Stimulated activated CD8-positive, alpha-beta memory T cell treated with anti-CD3 and anti-CD28 coated beads, Interleukin-15, amount 100 ng/mL, for 24 hours (primary cell): ENCODE results near the gene IDH2.
"Not testable (repeated sequence)": the region's sequence is repeated elsewhere in the genome, so short reads cannot be mapped to it uniquely, and the experiment has no call there.

Experiments
- DNase-seq: peaks from one replicate; pipeline ENCODE4 v3.0.0-alpha.2; 2020; ENCODE audit warnings: low read depth

IDH2 gene

DNA sequence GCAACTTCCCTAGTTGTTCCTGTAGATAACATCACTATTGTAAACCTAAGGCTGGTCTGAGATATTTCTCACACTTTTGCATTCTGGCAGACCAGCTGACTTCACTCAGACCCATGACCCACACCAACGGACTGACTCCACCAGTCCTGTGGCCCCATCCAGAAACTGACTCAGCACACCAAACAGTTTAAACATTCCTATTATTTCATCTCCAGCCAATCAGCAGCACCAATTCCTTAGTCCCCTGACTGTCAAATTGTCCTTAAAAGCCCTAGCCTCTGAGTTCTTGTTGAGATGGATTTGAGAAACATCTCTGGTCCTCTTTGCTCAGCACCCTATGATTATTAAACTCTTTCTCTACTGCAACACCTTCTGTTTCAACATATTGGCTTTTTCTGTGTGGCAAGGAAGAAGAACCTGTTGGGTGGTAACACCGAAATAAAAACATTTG is 12.2 kb upstream of the IDH2 start:
- DNase-seq = no peak

GRCh38 chr15:90113166-90113565 is 10.9 kb upstream of the IDH2 start:
- DNase-seq = no peak

- not testable (repeated sequence) for DNase-seq
Observed at GRCh38 chr15:90109163-90109751, 7.0 kb upstream of the IDH2 start.

- not testable (repeated sequence) for DNase-seq
Observed at GRCh38 chr15:90108038-90108437, 5.8 kb upstream of the IDH2 start.

DNA sequence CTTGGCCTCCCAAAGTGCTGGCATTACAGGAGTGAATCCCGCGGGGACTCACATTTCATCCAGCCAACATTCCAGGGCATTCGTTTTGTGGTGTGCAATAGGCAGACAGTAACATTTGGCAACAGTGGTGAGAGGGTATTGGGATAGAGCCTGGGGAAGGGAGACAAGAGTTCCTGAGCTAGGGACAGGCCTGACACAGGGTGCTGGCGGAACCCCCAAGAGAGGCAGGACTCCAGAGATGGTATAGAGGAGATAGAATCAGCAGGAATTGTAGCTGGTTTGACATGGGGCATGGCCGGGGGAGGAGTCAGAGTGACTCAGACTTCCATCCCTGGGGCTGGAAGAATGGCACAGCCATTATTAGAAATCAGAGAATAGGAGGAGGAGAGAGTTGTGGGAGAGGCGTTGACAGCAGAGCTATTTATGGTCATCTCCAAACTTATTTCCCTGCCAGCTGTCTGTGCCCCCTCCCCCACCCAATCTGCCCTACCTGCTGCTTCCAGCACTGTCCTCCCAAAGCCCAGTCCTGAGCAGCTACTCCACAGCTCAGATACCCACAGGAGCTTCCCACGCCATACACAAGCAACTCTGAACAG is 4.4 kb upstream of the IDH2 start:
- DNase-seq = no peak

DNA sequence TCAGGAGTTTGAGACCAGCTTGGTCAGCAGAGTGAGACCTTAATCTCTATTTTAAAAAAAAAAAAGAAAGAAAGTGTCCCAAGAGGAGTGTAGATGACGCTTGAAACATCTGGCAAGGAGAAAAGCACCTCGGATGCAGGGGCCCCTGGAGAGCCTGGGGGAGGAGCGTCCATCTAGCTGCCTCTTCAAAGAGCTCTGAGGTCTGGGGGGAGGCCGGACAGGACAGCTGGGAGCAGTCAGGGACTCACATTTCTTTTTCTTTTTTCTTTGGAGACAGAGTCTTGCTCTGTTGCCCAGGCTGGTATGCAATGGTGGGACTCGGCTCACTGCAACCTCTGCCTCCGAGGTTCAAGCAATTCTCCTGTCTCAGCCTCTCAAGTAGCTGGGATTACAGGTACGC is 3.3 kb upstream of the IDH2 start:
- no peak for DNase-seq

- DNase-seq = no peak
Observed at GRCh38 chr15:90104551-90104950, 2.3 kb upstream of the IDH2 start.

DNA sequence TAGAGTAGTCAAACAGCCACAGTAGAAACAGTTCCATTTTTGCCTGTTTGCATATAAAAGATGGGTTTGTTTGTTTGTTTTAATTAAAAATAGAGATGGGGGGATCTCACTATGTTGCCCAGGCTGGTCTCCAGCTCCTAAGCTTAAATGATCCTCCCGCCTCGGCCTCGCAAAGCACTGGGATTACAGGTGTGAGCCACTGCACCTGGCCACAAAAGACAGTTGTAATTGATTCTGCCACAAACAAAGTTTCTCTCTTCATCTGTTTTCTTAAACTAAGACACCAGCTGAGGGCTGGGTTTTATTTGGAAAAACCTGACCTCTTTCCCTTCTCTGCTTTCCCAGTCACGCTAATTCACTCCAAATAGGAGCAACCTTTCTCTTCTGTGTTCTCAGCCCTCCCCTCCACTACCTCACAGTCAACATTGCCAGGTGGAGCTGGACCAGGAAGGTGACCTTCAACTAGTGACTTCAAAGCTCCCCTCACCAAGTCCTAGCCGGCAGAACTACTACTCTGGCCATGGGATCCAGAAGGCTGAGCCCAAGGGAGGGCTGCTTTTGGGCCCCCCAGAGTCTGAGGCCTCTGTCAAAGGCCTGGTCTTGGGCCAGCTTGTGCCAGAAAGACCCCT is 1.5 kb upstream of the IDH2 start:
- DNase-seq = no peak

GRCh38 chr15:90101130-90101968 is 919 bp downstream of the IDH2 start:
- no peak for DNase-seq

DNA sequence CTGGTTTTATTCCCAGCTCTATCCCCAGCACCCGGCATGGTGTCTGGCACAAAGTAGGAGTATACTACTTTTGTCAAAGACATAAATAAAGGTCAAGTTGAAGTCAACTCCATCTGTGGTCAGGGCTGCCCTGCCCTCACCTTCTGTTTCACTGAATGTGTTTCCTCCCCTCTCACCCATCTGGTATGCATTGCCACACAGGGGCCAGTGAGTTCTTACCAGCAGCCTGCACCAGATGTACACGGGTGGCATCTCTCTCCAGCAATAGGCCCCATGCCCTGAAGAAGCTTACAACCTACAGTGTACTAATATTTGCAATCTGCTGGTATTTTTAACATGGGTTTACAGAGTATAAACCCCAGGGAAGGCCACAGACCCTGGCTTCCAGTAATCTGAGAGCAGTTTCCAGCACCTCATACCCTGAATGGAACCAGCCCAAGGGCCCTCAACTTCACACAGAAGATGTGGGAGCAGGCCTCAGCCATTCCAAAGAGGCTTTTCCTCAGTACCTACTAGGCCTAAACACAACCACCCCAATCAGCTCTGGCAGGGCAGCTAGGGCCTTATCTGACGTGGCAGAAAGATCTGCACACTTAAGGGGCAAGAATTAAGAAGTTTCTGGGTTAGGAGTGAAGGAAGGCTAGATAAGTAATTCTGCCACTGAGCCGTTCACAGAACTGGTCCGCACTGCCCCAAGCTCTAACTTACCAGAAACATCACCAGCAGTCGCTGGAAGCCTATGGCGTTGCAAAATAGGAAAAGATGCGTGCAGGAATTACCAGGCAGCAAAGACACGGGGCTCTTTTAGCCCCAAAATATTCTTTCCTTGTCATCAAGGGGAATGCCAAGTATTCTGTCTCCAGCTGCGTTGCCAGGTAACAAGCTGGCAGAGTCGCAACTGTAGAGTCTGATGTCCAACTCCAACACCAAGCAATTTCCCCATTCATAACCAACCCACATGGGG is 2.1 kb downstream of the IDH2 start:
- DNase-seq = no peak

DNA sequence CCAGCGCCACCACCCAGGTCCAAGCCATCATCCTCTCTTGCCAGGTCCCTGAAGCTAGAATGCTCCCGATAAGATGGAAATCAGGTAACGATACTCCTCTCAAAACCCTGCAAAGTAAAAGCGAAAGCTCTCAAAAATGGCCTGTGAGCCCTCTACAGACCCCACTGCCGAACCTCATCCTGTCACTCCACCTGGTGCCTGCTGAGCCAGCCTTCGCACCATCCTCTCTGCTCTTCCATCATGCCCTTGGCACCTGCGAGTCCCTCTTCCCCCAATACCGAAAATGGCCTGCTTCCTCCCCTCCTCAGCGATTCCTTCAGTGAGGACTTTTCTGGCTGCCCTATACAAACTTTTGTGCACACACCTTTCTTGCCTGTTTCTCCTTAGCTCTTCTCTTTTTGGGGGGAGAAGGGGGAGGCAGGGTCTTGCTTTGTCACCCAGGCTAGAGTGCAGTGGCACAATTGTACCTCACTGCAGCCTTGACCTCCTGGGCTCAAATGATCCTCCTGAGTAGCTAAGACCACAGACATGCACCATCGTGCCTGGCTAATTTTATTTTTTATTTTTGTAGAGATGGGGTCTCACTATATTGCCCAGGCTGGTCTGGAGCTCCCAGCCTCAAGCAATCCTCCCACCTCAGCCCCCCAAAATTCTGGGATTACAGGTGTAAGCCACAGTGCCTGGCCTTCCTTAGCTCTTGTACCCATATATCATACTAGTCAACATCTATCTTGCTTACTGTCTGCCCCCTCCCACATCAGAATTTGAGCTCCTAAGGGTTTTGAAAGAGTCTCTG is 3.0 kb downstream of the IDH2 start:
- no peak for DNase-seq

DNA sequence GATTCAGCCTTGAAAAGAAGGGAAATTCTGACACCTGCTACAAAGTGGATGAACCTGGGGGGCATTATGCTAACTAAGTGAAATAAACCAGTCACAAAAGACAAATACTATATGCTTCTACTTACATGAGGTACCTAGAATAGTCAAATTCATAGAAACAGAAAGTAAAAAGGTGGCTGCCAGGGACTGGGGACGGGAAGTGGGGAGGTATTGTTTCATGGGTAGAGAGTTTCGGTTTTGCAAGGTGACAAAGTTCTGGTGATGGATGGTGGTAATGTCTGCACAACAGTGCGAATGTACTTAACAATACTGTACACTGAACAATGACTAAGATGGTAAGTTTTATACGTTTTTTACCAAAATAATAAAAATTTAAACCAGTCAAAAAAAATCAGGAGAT is 4.8 kb downstream of the IDH2 start:
- DNase-seq = no peak

GRCh38 chr15:90095521-90095959 is 6.7 kb downstream of the IDH2 start:
- DNase-seq = no peak

DNA sequence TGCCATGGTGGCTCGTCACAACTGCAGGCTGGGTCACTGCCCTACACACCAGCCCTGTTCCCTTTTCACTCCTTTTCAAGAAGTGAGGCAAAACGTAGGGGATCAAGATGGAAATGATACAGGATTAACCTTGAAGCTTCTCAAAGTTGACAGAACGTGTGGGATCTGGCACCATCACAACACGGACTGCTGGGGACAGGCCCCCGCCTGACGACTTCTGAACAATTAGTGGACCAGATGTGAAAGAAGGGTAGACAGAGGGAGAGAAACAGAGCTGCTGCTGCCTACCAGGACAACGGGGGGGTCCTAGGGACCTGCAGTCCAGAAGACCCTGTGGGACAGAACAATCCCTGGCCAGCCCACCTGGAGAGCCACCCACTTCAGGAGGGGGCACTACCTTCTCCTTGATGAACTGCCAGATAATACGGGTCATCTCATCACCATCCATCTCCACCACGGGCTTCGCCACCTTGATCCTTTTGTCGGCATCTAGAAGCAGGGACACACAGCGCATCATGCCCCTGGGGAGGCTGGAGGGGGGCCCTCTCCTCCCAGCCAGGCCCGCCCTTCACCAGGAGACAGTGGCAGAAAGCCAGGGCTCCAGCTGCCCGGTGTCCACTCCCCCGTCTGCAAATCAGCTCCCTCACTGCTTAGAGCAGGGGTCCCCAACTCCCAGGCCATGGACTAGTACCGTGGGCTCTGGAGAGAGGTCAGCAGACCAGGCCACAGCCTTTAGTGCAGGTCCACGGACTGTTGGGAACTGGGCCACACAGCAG is 10.9 kb downstream of the IDH2 start:
- DNase-seq = no peak

DNA sequence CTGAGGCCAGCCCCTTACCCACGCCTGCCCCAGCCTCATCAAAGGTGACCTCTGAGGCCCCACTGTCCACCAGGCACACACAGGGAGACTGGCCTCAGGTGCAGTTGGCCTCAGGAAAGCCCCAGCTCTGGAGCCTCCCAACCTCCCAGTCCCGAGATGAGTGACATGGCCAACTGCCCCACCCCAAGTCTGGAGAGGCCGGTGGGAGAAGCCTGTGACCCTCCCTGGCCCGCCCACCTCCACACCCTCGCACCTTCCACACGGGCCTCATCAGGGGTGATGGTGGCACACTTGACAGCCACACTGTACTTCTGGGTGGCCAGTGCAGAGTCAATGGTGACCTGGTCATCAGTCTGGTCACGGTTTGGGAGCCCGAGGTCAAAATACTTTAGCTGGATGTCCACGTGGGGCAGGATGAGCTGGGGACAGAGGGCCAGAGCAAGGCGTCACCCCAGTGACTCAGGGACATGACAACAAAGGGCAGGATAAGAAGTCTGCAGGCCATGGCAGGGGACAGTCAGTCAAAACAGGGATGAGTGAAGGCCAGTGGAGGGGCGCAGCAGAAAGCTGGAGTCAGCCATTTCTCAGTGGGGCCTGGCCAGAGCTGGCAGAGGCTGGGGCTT is 11.9 kb downstream of the IDH2 start:
- no peak for DNase-seq

GRCh38 chr15:90087454-90088154 is 14.7 kb downstream of the IDH2 start:
- DNase-seq = no peak

DNA sequence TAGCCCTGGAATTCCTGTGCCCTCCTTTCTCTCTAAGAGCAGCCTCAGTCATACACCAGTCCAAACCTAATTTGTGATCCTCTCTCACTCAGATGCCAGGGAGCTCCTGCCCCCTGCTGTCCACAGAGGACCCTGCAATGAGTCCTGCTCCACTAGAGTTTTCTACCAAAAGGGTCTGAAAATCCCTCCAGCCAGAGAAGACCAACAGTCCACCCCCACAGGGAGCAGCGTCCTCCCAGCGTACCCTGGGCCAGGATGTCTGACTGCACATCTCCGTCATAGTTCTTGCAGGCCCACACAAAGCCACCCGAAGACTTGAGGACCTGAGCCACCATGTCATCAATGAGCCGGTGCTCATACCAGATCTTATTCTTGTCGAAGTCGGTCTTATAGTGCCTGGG is 15.4 kb downstream of the IDH2 start:
- DNase-seq = no peak

- no peak for DNase-seq
Observed at GRCh38 chr15:90085565-90085964, 16.7 kb downstream of the IDH2 start.

- no peak for DNase-seq
Observed at GRCh38 chr15:90084876-90085423, 17.3 kb downstream of the IDH2 start.
